Measurements from ENCODE around the gene FLRT3.

FLRT3 gene

GRCh38 chr20:14312001-14312400 lies 25.4 kb downstream of the FLRT3 start:
- no peak for DNase-seq
- Histone ChIP-seq H3K9me3 (peaks cover 3% of the 10 kb centered on the region; the same call in 1 of the 2 replicates), H3K4me1 (no peaks in the 10 kb centered on the region), H3K27me3 (no peaks in the 10 kb centered on the region), H3K36me3 (no peaks in the 10 kb centered on the region), H3K4me3 (ENCODE audit: low read depth, low read length) (no peak overlapping the region)
- no peak for TF ChIP-seq CTCF (IDR thresholded peaks at IDR 0.05; ENCODE audit: low read depth, low read length)

- Histone ChIP-seq H3K27me3 (no peaks in the 10 kb centered on the region), H3K36me3 (no peaks in the 10 kb centered on the region), H3K4me3 (ENCODE audit: low read depth, low read length) (no peak overlapping the region), H3K4me1 (no peaks in the 10 kb centered on the region), H3K9me3 (peaks cover 3% of the 10 kb centered on the region; the same call in 1 of the 2 replicates)
- TF ChIP-seq CTCF (IDR thresholded peaks at IDR 0.05; ENCODE audit: low read depth, low read length) = no peak
- DNase-seq = no peak
Measured at GRCh38 chr20:14310977-14311627, 26.3 kb downstream of the FLRT3 start.

GRCh38 chr20:14307956-14308355 lies 29.5 kb downstream of the FLRT3 start:
- no peaks in the 10 kb centered on the region for H3K4me1 ChIP-seq
- DNase-seq = no peak
- TF ChIP-seq CTCF (IDR thresholded peaks at IDR 0.05; ENCODE audit: low read depth, low read length) = no peak
- peaks cover 3% of the 10 kb centered on the region; the same call in 1 of the 2 replicates for H3K9me3 ChIP-seq
- no peak overlapping the region for H3K4me3 ChIP-seq (ENCODE audit: low read depth, low read length)
- H3K27me3 ChIP-seq = no peaks in the 10 kb centered on the region
- no peaks in the 10 kb centered on the region for H3K36me3 ChIP-seq

- Histone ChIP-seq H3K36me3 (no peaks in the 10 kb centered on the region), H3K9me3 (peaks cover 3% of the 10 kb centered on the region; the same call in 1 of the 2 replicates), H3K4me3 (ENCODE audit: low read depth, low read length) (no peak overlapping the region)
Measured at GRCh38 chr20:14304472-14304871, 32.9 kb downstream of the FLRT3 start.

GRCh38 chr20:14303651-14304050 lies 33.8 kb downstream of the FLRT3 start:
- no peaks in the 10 kb centered on the region for H3K27me3 ChIP-seq
- H3K9me3 ChIP-seq = peaks cover under 1% of the 10 kb centered on the region; the same call in 1 of the 2 replicates
- no peaks in the 10 kb centered on the region for H3K36me3 ChIP-seq
- no peaks in the 10 kb centered on the region for H3K4me1 ChIP-seq
- no peak overlapping the region for H3K4me3 ChIP-seq (ENCODE audit: low read depth, low read length)
- no peak for DNase-seq
- no peak for TF ChIP-seq CTCF (IDR thresholded peaks at IDR 0.05; ENCODE audit: low read depth, low read length)

More at GRCh38 chr20:14304472-14304871, 32.9 kb downstream of the FLRT3 start:
- H3K4me1 ChIP-seq = no peaks in the 10 kb centered on the region
- DNase-seq = no peak
- H3K27me3 ChIP-seq = no peaks in the 10 kb centered on the region
- no peak for TF ChIP-seq CTCF (IDR thresholded peaks at IDR 0.05; ENCODE audit: low read depth, low read length)

GRCh38 chr20:14303106-14303505 lies 34.3 kb downstream of the FLRT3 start:
- H3K27me3 ChIP-seq = no peaks in the 10 kb centered on the region
- no peak for DNase-seq
- H3K4me3 ChIP-seq (ENCODE audit: low read depth, low read length) = no peak overlapping the region
- no peak for TF ChIP-seq CTCF (IDR thresholded peaks at IDR 0.05; ENCODE audit: low read depth, low read length)
- no peaks in the 10 kb centered on the region for H3K4me1 ChIP-seq
- H3K9me3 ChIP-seq = no peaks in the 10 kb centered on the region
- no peaks in the 10 kb centered on the region for H3K36me3 ChIP-seq
